Glutamatergic neuron (in vitro differentiated cells): ENCODE measurements around the gene AARS1. TPM values are rescaled to one million over a fixed set of nuclear protein-coding genes. Genes with fewer than 3 reads are reported as not detected.

Experiments used
- DNase-seq: peaks from one replicate; pipeline ENCODE4 v3.0.0; 2022
- H3K27ac Mint-ChIP-seq: one replicate; pipeline ENCODE4 v1.8.0; 2020; ENCODE audit warnings: mild to moderate bottlenecking, mixed read lengths, inconsistent platforms; ENCODE audit not compliant: unreplicated experiment
- H3K27me3 Mint-ChIP-seq: one replicate; pipeline ENCODE4 v1.8.0; 2020; ENCODE audit warnings: mild to moderate bottlenecking, moderate library complexity, mixed read lengths, inconsistent platforms; ENCODE audit not compliant: unreplicated experiment
- H3K36me3 Mint-ChIP-seq: one replicate; pipeline ENCODE4 v1.8.0; 2020; ENCODE audit warnings: mild to moderate bottlenecking, mixed read lengths, inconsistent platforms; ENCODE audit not compliant: unreplicated experiment
- H3K4me1 Mint-ChIP-seq: one replicate; pipeline ENCODE4 v1.8.0; 2020; ENCODE audit warnings: mild to moderate bottlenecking, low read depth, mixed read lengths, inconsistent platforms; ENCODE audit not compliant: unreplicated experiment
- H3K4me3 Mint-ChIP-seq: one replicate; pipeline ENCODE4 v1.8.0; 2020; ENCODE audit warnings: mild to moderate bottlenecking, mixed read lengths, inconsistent platforms; ENCODE audit not compliant: unreplicated experiment
- H3K9me3 Mint-ChIP-seq: one replicate; pipeline ENCODE4 v1.8.0; 2020; ENCODE audit warnings: mild to moderate bottlenecking, moderate library complexity, mixed read lengths, inconsistent platforms; ENCODE audit not compliant: unreplicated experiment
- total RNA-seq: library from RNA; stranded (reverse); fragmentation: NEBNext Ultra II Directional; extraction: Animal tissue kit (Norgen Biotek cat#: 25700); gene quantifications from one replicate; pipeline ENCODE4 v1.2.1, GENCODE V29; 2021; ENCODE audit not compliant: unreplicated experiment
- TF ChIP-seq, protein P1 (sequence below): fragments of 200-600 bp; sonication (generic); IDR thresholded peaks from one replicate; pipeline ENCODE4 v1.5.0; 2021; ENCODE audit not compliant: partially characterized antibody, unreplicated experiment

The AARS1 gene
- total RNA-seq, 1 donor from 2014 or later: 179 TPM

DNA sequence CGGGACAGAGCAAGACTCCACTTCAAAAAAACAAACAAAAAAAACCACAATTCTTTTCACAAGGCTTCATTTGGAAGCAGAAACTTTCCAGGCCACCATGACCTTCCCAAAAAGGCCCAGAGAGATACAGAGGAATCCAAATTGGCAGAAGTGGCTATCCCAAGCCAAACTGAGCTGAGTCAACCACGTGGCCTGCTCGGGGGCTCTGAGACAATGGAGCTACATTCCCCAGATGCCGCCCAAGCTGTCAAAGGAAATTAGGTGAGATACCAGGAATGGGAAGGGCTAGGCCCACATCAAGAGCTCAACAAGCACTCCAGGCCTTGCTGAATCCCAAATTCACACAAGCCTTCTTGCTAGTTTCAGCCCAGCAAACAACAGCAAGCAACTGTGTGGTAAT is 31.9 kb downstream of the AARS1 start:
- Mint-ChIP-seq H3K4me3 (no peak overlapping the region), H3K4me1 (no peaks in the 10 kb centered on the region), H3K36me3 (no peaks in the 10 kb centered on the region), H3K9me3 (peaks cover 5% of the 10 kb centered on the region), H3K27ac (no peak overlapping the region), H3K27me3 (peaks cover under 1% of the 10 kb centered on the region)
- TF ChIP-seq, protein P1, sequence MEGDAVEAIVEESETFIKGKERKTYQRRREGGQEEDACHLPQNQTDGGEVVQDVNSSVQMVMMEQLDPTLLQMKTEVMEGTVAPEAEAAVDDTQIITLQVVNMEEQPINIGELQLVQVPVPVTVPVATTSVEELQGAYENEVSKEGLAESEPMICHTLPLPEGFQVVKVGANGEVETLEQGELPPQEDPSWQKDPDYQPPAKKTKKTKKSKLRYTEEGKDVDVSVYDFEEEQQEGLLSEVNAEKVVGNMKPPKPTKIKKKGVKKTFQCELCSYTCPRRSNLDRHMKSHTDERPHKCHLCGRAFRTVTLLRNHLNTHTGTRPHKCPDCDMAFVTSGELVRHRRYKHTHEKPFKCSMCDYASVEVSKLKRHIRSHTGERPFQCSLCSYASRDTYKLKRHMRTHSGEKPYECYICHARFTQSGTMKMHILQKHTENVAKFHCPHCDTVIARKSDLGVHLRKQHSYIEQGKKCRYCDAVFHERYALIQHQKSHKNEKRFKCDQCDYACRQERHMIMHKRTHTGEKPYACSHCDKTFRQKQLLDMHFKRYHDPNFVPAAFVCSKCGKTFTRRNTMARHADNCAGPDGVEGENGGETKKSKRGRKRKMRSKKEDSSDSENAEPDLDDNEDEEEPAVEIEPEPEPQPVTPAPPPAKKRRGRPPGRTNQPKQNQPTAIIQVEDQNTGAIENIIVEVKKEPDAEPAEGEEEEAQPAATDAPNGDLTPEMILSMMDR: no peak
- DNase-seq: no peak

DNA sequence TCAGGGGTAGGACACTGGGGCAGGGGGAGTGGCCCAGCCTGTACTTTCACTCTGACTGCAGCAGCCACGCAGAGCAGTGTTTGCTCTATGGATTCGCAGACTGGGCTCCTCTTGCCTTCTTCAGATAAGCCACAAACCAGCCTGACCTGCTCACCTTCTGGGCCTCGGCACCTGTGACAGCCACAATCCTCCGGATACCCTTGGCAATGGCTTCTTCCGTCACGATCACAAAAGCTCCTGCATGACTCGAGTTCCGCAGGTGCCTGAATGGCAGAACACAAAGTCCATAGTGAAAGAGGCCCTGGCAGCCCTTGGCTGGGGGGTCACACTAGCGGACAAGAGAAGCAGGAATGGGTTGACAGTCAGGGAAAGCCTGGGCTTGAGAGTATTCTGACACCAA is 33.7 kb downstream of the AARS1 start:
- no peak for DNase-seq
- Mint-ChIP-seq H3K9me3 (peaks cover 8% of the 10 kb centered on the region), H3K4me3 (no peak overlapping the region), H3K4me1 (no peaks in the 10 kb centered on the region), H3K36me3 (no peaks in the 10 kb centered on the region), H3K27ac (no peak overlapping the region), H3K27me3 (peaks cover 5% of the 10 kb centered on the region)
- TF ChIP-seq, protein P1: no peak

DNA sequence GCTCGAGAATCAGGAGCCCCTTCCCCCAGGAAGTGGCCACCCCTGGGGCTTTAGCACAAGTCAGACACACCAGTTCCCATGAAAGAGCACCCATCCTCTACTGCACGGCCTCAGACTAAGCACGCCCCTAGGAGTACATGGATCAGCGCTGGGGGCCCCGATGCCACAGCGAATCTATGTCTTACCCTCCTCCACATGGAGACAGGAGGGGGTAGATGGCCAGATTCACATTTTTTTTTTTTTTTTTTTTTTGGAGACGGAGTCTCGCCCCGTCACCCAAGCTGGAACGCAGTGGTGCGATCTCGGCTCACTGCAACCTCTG is 34.4 kb downstream of the AARS1 start:
- H3K36me3 Mint-ChIP-seq: no peaks in the 10 kb centered on the region
- no peak for DNase-seq
- TF ChIP-seq, protein P1: no peak
- H3K27me3 Mint-ChIP-seq: peaks cover 5% of the 10 kb centered on the region
- no peaks in the 10 kb centered on the region for H3K4me1 Mint-ChIP-seq
- no peak overlapping the region for H3K27ac Mint-ChIP-seq
- H3K4me3 Mint-ChIP-seq: no peak overlapping the region
- H3K9me3 Mint-ChIP-seq: peaks cover 13% of the 10 kb centered on the region

DNA sequence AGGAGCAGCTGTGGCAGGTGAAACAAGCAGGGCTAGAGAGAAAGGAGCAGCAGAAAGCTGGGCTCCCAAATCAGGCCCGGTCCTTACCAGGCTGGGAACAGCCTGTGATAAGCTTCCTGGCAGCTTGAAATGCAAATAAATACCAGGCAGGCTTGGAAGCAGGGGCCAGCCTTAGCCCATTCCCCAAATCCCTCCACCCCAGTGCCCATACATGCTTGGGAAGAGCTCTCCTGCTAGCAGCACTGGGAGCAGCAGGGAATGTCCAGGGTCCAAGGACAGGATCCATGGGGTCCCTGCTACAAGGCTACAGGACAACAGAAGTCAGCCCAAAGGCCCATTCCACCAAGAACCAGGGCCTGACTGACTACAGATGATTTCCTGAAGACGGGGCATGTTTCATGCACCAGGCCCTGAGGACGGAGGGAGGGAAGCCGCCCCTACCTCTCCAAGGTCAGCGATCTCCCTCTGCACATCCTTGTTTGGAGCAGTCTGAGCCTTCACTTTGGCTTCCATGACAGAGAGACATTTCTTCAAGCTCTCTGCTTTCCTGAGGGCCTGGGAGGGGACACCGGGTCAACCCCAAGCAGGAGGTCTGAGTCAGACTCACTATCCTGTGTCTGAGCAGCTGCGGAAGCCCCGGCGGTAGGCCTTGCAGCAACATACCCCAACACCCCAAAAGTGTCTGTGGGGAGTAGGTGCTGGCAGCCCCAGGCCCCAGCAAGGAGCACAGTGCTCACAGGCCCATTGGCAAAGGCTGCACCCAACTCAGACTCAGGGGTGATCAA is 34.9 kb downstream of the AARS1 start:
- TF ChIP-seq, protein P1: peak; percentile 35
- Mint-ChIP-seq H3K27ac (no peak overlapping the region), H3K36me3 (no peaks in the 10 kb centered on the region)

DNA sequence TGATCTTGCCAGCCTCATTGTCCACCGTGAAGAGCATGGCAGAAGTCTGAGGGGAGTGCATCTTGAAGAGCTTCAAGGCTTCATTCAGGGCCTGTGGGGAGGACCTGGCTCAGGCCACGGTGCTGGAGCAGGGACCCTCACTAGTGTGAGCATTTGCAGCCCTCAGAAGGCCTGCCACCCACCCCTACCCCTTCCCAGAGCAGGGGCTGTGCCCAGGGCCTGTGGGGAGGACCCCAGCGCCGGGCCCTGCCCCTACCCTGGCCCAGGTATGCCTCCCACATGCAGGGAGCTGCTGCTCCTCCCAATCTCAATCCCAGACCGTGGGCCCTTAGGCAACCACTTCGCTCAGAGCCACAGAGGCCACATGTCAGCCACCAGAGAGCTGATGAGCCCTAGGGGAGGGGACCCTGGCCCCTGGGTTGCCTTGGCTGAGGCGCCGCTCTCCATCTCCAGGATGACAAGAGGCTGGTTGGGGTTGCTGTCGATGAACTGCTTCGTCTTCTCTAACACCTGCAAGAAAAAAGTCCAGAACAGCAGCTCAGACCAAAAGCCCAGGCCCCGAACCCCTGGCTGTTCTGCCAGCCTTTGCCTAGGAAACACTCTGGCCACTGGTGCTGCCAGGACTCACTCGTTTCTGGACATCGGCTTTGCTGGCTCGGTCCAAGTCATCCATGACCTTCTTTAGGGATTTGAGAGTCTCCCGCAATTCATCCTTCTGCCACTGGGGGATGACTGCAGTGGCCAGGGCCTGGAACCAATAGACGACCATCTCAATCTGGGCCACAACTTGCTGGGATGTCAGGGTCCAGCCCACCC is 35.8 kb downstream of the AARS1 start:
- Mint-ChIP-seq H3K9me3 (peaks cover 11% of the 10 kb centered on the region), H3K27me3 (peaks cover 5% of the 10 kb centered on the region), H3K27ac (no peak overlapping the region), H3K36me3 (no peaks in the 10 kb centered on the region), H3K4me1 (peaks cover 3% of the 10 kb centered on the region), H3K4me3 (no peak overlapping the region)
- peak; percentile 63 for DNase-seq
- TF ChIP-seq, protein P1: peak; percentile 75

More for the DNA sequence above, 34.9 kb downstream of the AARS1 start:
- DNase-seq: no peak
- H3K4me1 Mint-ChIP-seq: peaks cover 2% of the 10 kb centered on the region
- peaks cover 5% of the 10 kb centered on the region for H3K27me3 Mint-ChIP-seq
- H3K9me3 Mint-ChIP-seq: peaks cover 13% of the 10 kb centered on the region
- H3K4me3 Mint-ChIP-seq: no peak overlapping the region
